ENCODE results near the gene HS3ST3A1.

- TF ChIP-seq CTCF (conservative IDR thresholded peaks at IDR 0.05; ENCODE audit: low read depth in 2 of 2) (no peak), POLR2AphosphoS5 (IDR thresholded peaks at IDR 0.05; ENCODE audit: low read depth) (no peak), EZH2phosphoT487 (IDR thresholded peaks at IDR 0.05; ENCODE audit: unreplicated experiment) (no peak), JUNB (IDR thresholded peaks at IDR 0.05; ENCODE audit: unreplicated experiment) (no peak), REST (IDR thresholded peaks at IDR 0.05; ENCODE audit: unreplicated experiment) (no peak), EZH2 (IDR thresholded peaks at IDR 0.05; ENCODE audit: low read depth, unreplicated experiment) (no peak), STAT1 (IDR thresholded peaks at IDR 0.05; ENCODE audit: unreplicated experiment) (no peak)
Observed at GRCh38 chr17:13561606-13562270, 40.0 kb downstream of the HS3ST3A1 start.
